Spleen (tissue), 11 donors: ENCODE measurements around the gene TMEM126A. TPM values are rescaled to one million over a fixed set of nuclear protein-coding genes. Genes with fewer than 3 reads are reported as not detected.

Experiments used
- DNase-seq: peaks from one replicate; pipeline ENCODE4 v3.0.0-alpha.2; 2020
- H3K27ac ChIP-seq, 8 donors: fragments of 200-600 bp; sonication (generic) in 7 of 8; 1 replicate in 4 of 8; 2 replicates in 4 of 8; pipeline versions ENCODE4 v1.5.0 to v1.8.0; 2016 to 2021; ENCODE audit warnings: inconsistent platforms in 4 of 8, mild to moderate bottlenecking in 4 of 8, moderate library complexity in 1 of 8
- H3K27me3 ChIP-seq, 7 donors: fragments of 200-600 bp; sonication (generic) in 6 of 7; replicated peaks in 1 of 7; 1 replicate in 4 of 7; 2 replicates in 3 of 7; pipeline versions ENCODE4 v1.5.0 to v1.8.0; 2016 to 2021; ENCODE audit warnings: inconsistent platforms in 3 of 7, mild to moderate bottlenecking in 1 of 7
- H3K36me3 ChIP-seq, 6 donors: fragments of 200-600 bp; sonication (generic) in 5 of 6; 1 replicate in 4 of 6; 2 replicates in 2 of 6; pipeline versions ENCODE4 v1.5.0 to v1.8.0; 2016 to 2021; ENCODE audit warnings: inconsistent platforms in 2 of 6
- H3K4me1 ChIP-seq, 6 donors: fragments of 200-600 bp; sonication (generic) in 5 of 6; 1 replicate in 3 of 6; 2 replicates in 3 of 6; pipeline versions ENCODE4 v1.5.0 to v1.8.0; 2016 to 2021; ENCODE audit warnings: inconsistent platforms in 3 of 6
- H3K4me3 ChIP-seq, 8 donors: fragments of 200-600 bp; sonication (generic) in 7 of 8; 1 replicate in 4 of 8; 2 replicates in 4 of 8; pipeline versions ENCODE4 v1.5.0 to v1.8.0; 2016 to 2021; ENCODE audit warnings: inconsistent platforms in 4 of 8, mild to moderate bottlenecking in 4 of 8, moderate library complexity in 2 of 8
- H3K9me3 ChIP-seq, 8 donors: fragments of 200-600 bp; sonication (generic) in 7 of 8; 1 replicate in 4 of 8; 2 replicates in 4 of 8; pipeline versions ENCODE4 v1.5.0 to v1.8.0; 2016 to 2021; ENCODE audit warnings: inconsistent platforms in 4 of 8
- CTCF ChIP-seq, 11 experiments: fragments of 200-600 bp in 7 of 11; fragments of 450-650 bp in 4 of 11; sonication (generic) in 4 of 11; IDR thresholded peaks in 8 of 11; conservative IDR thresholded peaks in 3 of 11; 1 replicate in 7 of 11; 2 replicates in 4 of 11; pipeline versions ENCODE4 v1.4.0 to v1.8.0; 2016 to 2021; ENCODE audit warnings: antibody characterized with exemption in 11 of 11, inconsistent platforms in 4 of 11, mild to moderate bottlenecking in 1 of 11
- POLR2A ChIP-seq, 3 donors: fragments of 450-650 bp; IDR thresholded peaks; one replicate each; pipeline ENCODE4 v1.5.1; 2017; ENCODE audit warnings: antibody characterized with exemption in 3 of 3, mild to moderate bottlenecking in 1 of 3
- POLR2AphosphoS5 ChIP-seq, 3 donors: sonication (generic); formaldehyde crosslinking; IDR thresholded peaks; one replicate each; pipeline ENCODE4 v1.5.1; 2017; ENCODE audit warnings: antibody characterized with exemption in 3 of 3
- WGBS, 5 donors: extraction: QIAGEN DNeasy Blood & Tissue Kit in 3 of 5; methylation state at CpG; one replicate each; pipeline versions ENCODE4 v1.1.5 to v1.1.7; 2013 to 2018; 5-methylcytosine and 5-hydroxymethylcytosine counted together
- intact Hi-C: fragments of 100-400 bp; cut with DNase I; formaldehyde crosslinking; loops from one replicate; pipeline ENCODE4 v1.15.0; 2023; ENCODE audit warnings: low total_unique reads
- polyA plus RNA-seq, 3 donors: library from polyadenylated mRNA; stranded (reverse); fragments of 200-250 nt; gene quantifications; one replicate each; pipeline ENCODE4 v1.2.1, GENCODE V29; 2013
- total RNA-seq, 7 donors: library from RNA; depleted of rRNA in 3 of 7; stranded (reverse); fragments of >200 nt in 3 of 7; fragmentation: NEBNext Ultra II Directional in 4 of 7; extraction: Animal tissue kit (Norgen Biotek cat#: 25700) in 4 of 7; gene quantifications; one replicate each; pipeline versions ENCODE4 v1.1.0 to v1.2.1, GENCODE V29; 2016 to 2021
- donor health status: healthy with polysubstance abuse.
- donor health status: DM: no; HTN: no; CAD: no; lungs with moderate emphysema.
- donor health status: DM: no; HTN: no; CAD: no.
- donor health status: Bipolar disorder and iron deficiency.
- donor health status: healthy.
- donor health status: DM: no; HTN: no; CAD: no.
- donor health status: DM: yes; HTN: yes; CAD: no.

The TMEM126A gene
- total and polyA plus RNA-seq, 10 donors: 14.6 to 47.6 (median 20.2) TPM

- intact Hi-C loops: no loop called here
- DNase-seq: no peak
- Histone ChIP-seq H3K36me3 (peaks cover 0 to 23% (median 9%) of the 10 kb centered on the region in 6 donors), H3K27me3 (no peaks in the 10 kb centered on the region), H3K27ac (peak within 1 kb of the TSS; percentile 74 to 95 (median 92)), H3K4me1 (peaks cover 5 to 57% (median 33%) of the 10 kb centered on the region in 6 donors), H3K9me3 (no peaks in the 10 kb centered on the region), H3K4me3 (peak within 1 kb of the TSS; percentile 70 to 93 (median 79))
- TF ChIP-seq POLR2A (IDR thresholded peaks at IDR 0.05): no peak
- TF ChIP-seq POLR2AphosphoS5 (IDR thresholded peaks at IDR 0.05): no peak
- no peak for TF ChIP-seq CTCF (IDR thresholded peaks at IDR 0.05 in 8 of 11, conservative IDR thresholded peaks at IDR 0.05 in 3 of 11)
- WGBS, 5 donors: 0 to 4% (median 1%) methylated on average over 23 of the region's 23 CpGs
These were observed 20.3 kb upstream of the TMEM126A start, which contains the start of gene DLG2 for GRCh38 chr11:85627332-85627997. DLG2 (minus strand) TSS chr11:85627344.

- intact Hi-C loops: no loop called here
- Histone ChIP-seq H3K36me3 (peaks cover 0 to 26% (median 10%) of the 10 kb centered on the region in 6 donors), H3K4me1 (peaks cover 5 to 57% (median 33%) of the 10 kb centered on the region in 6 donors), H3K9me3 (no peaks in the 10 kb centered on the region), H3K27me3 (no peaks in the 10 kb centered on the region), H3K27ac (peak within 1 kb of the TSS; percentile 74 to 95 (median 92)), H3K4me3 (peak within 1 kb of the TSS; percentile 70 to 93 (median 79))
- TF ChIP-seq POLR2AphosphoS5 (IDR thresholded peaks at IDR 0.05) (peak; percentile 93 to 96 (median 94)), CTCF (IDR thresholded peaks at IDR 0.05 in 8 of 11, conservative IDR thresholded peaks at IDR 0.05 in 3 of 11) (peak in 1 of 11 experiments; percentile 39), POLR2A (IDR thresholded peaks at IDR 0.05) (peak in 2 of 3 donors; percentile 80 to 81)
- peak; percentile 99 for DNase-seq
- WGBS, 5 donors: 0% methylated on average over 22 to 41 of the region's 41 CpGs
These were observed 19.6 kb upstream of the TMEM126A start, which contains the start of gene TMEM126B for GRCh38 chr11:85627998-85628770. TMEM126B (plus strand) TSS chr11:85628593; CDS start chr11:85628608, 15 bp downstream.

GRCh38 chr11:85628771-85629341, 18.9 kb upstream of the TMEM126A start:
- intact Hi-C loops: no loop called here
- H3K4me3 ChIP-seq: peak overlapping the region; percentile 70 to 93 (median 79)
- no peak for DNase-seq
- no peaks in the 10 kb centered on the region for H3K9me3 ChIP-seq
- H3K4me1 ChIP-seq: peaks cover 5 to 57% (median 33%) of the 10 kb centered on the region in 6 donors
- H3K27ac ChIP-seq: peak overlapping the region; percentile 74 to 95 (median 92)
- WGBS, 5 donors: 1 to 2% (median 2%) methylated on average over 13 of the region's 13 CpGs
- H3K27me3 ChIP-seq: no peaks in the 10 kb centered on the region
- H3K36me3 ChIP-seq: peaks cover 0 to 32% (median 12%) of the 10 kb centered on the region in 6 donors
- TF ChIP-seq POLR2AphosphoS5 (IDR thresholded peaks at IDR 0.05): no peak
- no peak for TF ChIP-seq POLR2A (IDR thresholded peaks at IDR 0.05)
- TF ChIP-seq CTCF (IDR thresholded peaks at IDR 0.05 in 8 of 11, conservative IDR thresholded peaks at IDR 0.05 in 3 of 11): no peak
